PFSK-1 (cell line): ENCODE data around the gene TMEM255A.

ENCODE experiments used
- FOXP2 ChIP-seq: optimal IDR thresholded peaks from 2 replicates; pipeline ENCODE3; 2011; ENCODE audit warnings: borderline replicate concordance, control low read depth, inconsistent platforms; ENCODE audit not compliant: insufficient read depth; ENCODE audit errors: extremely low read length, extremely low read depth
- POLR2AphosphoS5 ChIP-seq: IDR thresholded peaks from 2 replicates; pipeline ENCODE4 v1.6.1; 2012; ENCODE audit warnings: low read depth, mild to moderate bottlenecking, control low read depth, low read length, moderate library complexity
- REST ChIP-seq, 2 experiments: IDR thresholded peaks; 2 replicates each; pipeline versions ENCODE4 v1.6.1 to v1.8.0; 2011 to 2012; ENCODE audit warnings: low read depth in 2 of 2, low read length in 2 of 2, control low read depth in 1 of 2, inconsistent platforms in 1 of 2, mild to moderate bottlenecking in 1 of 2, moderate library complexity in 1 of 2; ENCODE audit not compliant: insufficient read depth in 1 of 2
- SIN3A ChIP-seq: IDR thresholded peaks from 2 replicates; pipeline ENCODE4 v1.6.1; 2012; ENCODE audit warnings: mild to moderate bottlenecking, low read length, moderate library complexity, borderline replicate concordance; ENCODE audit not compliant: insufficient read depth
- TAF1 ChIP-seq: IDR thresholded peaks from 2 replicates; pipeline ENCODE4 v1.6.1; 2012; ENCODE audit warnings: low read length, control low read depth, borderline replicate concordance; ENCODE audit not compliant: insufficient read depth

Gene TMEM255A

GRCh38 chrX:120306630-120307029 is 4.6 kb downstream of the TMEM255A start:
- no peak for TF ChIP-seq TAF1

- TF ChIP-seq TAF1 (no peak), REST (IDR thresholded peaks at IDR 0.05; ENCODE audit: insufficient read depth in 1 of 2, low read depth in 2 of 2, low read length in 2 of 2) (no peak), SIN3A (no peak), FOXP2 (no peak), POLR2AphosphoS5 (no peak)
These were observed 5.6 kb downstream of the TMEM255A start for GRCh38 chrX:120305531-120306141.

DNA sequence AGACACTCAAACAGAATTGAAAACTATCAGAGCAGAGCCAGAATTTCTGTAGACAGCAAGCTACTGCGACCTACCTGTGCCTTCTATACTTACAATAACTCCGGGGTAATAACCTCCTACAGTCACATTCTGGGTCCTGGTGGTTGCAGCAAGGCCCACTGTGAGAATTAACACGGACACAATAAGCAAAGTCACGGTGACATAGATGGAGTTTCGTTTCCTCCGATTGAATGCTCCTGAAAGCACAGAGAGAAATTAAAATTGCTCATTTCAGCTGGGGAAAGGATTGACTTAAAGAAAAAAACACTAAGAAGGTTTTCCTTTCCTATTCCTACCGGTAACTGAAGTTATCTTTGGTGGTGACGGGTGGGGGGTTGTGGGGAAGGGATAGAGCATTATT is 7.0 kb downstream of the TMEM255A start:
- TF ChIP-seq POLR2AphosphoS5 (no peak), SIN3A (no peak), TAF1 (no peak), REST (IDR thresholded peaks at IDR 0.05; ENCODE audit: insufficient read depth in 1 of 2, low read depth in 2 of 2, low read length in 2 of 2) (no peak), FOXP2 (no peak)

DNA sequence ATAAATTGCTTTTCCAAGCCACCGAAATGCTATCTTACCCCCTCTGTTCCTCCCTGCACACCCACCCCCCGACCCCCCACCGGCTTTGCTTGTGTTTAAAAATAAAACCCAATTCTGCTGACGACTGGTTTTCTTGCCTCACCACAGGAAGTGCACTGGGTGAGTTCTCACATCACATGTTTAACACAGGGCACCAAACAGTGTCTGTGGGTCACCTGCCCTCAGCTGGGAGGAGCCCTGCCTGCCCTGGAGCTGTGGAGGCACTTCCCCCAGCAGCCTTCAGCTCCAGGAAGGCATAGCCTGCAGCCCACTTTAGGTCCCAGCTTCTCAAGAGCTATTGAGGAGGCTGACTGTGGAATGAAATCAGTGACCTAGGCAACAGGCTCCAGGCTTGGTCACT is 8.8 kb downstream of the TMEM255A start:
- TF ChIP-seq POLR2AphosphoS5 (no peak), SIN3A (no peak), TAF1 (no peak), REST (IDR thresholded peaks at IDR 0.05; ENCODE audit: insufficient read depth in 1 of 2, low read depth in 2 of 2, low read length in 2 of 2) (no peak), FOXP2 (no peak)

GRCh38 chrX:120301960-120302359 is 9.3 kb downstream of the TMEM255A start:
- TF ChIP-seq TAF1 (no peak), POLR2AphosphoS5 (no peak), SIN3A (no peak), REST (IDR thresholded peaks at IDR 0.05; ENCODE audit: insufficient read depth in 1 of 2, low read depth in 2 of 2, low read length in 2 of 2) (no peak), FOXP2 (no peak)
